ENCODE measurements around the gene WRAP73. TPM values are rescaled to one million over a fixed set of nuclear protein-coding genes. Genes with fewer than 3 reads are reported as not detected.
"Not testable (repeated sequence)": the region's sequence is repeated elsewhere in the genome, so short reads cannot be mapped to it uniquely, and the experiment has no call there.

Gene WRAP73
- total RNA-seq, 1 donor from 2014 or later: 6.0 TPM

GRCh38 chr1:3631320-3632260, 18.3 kb downstream of the WRAP73 start:
- DNase-seq (ENCODE audit: low spot score): no peak

- DNase-seq (ENCODE audit: low spot score): no peak
Measured at GRCh38 chr1:3630914-3631313, 19.0 kb downstream of the WRAP73 start.

- DNase-seq (ENCODE audit: low spot score): no peak
Measured at GRCh38 chr1:3630161-3630611, 19.7 kb downstream of the WRAP73 start.

GRCh38 chr1:3629561-3630160, 20.2 kb downstream of the WRAP73 start:
- DNase-seq (ENCODE audit: low spot score): no peak

- no peak for DNase-seq (ENCODE audit: low spot score)
Measured at GRCh38 chr1:3628445-3628844, 21.5 kb downstream of the WRAP73 start.

- DNase-seq (ENCODE audit: low spot score): no peak
Measured at GRCh38 chr1:3627515-3628253, 22.2 kb downstream of the WRAP73 start.

- no peak for DNase-seq (ENCODE audit: low spot score)
Measured at GRCh38 chr1:3626025-3626424, 23.9 kb downstream of the WRAP73 start.

GRCh38 chr1:3625151-3625907, 24.6 kb downstream of the WRAP73 start:
- no peak for DNase-seq (ENCODE audit: low spot score)

- peak; percentile 98 for DNase-seq (ENCODE audit: low spot score)
Measured at GRCh38 chr1:3624200-3625136, 25.4 kb downstream of the WRAP73 start, which contains the start of gene TPRG1L. TPRG1L (plus strand) TSS chr1:3625015; CDS start chr1:3625073, 58 bp downstream.

- no peak for DNase-seq (ENCODE audit: low spot score)
Measured at GRCh38 chr1:3623441-3624199, 26.3 kb downstream of the WRAP73 start.

- DNase-seq (ENCODE audit: low spot score): not testable (repeated sequence)
Measured at GRCh38 chr1:3622102-3622501, 27.8 kb downstream of the WRAP73 start.

GRCh38 chr1:3621151-3621671, 28.7 kb downstream of the WRAP73 start:
- DNase-seq (ENCODE audit: low spot score): not testable (repeated sequence)

- DNase-seq (ENCODE audit: low spot score): no peak
Measured at GRCh38 chr1:3620708-3621107, 29.2 kb downstream of the WRAP73 start.

- DNase-seq (ENCODE audit: low spot score): peak; percentile 88
Measured at GRCh38 chr1:3618881-3619671, 30.8 kb downstream of the WRAP73 start.

GRCh38 chr1:3618531-3618880, 31.4 kb downstream of the WRAP73 start:
- DNase-seq (ENCODE audit: low spot score): no peak

- DNase-seq (ENCODE audit: low spot score): no peak
Measured at GRCh38 chr1:3617806-3618345, 32.0 kb downstream of the WRAP73 start.

- no peak for DNase-seq (ENCODE audit: low spot score)
Measured at GRCh38 chr1:3616861-3617260, 33.0 kb downstream of the WRAP73 start.
